Measurements from ENCODE around the gene MED9. TPM values are rescaled to one million over a fixed set of nuclear protein-coding genes. Genes with fewer than 3 reads are reported as not detected.

Gene MED9
- total RNA-seq, 1 donor from 2014 or later: 10.9 TPM

GRCh38 chr17:17487998-17488397 is 11.2 kb downstream of the MED9 start:
- no peak for DNase-seq (ENCODE audit: low read depth, low spot score)

GRCh38 chr17:17491031-17491471 is 14.3 kb downstream of the MED9 start:
- no peak for DNase-seq (ENCODE audit: low read depth, low spot score)

- no peak for DNase-seq (ENCODE audit: low read depth, low spot score)
Observed at GRCh38 chr17:17491546-17491988, 14.8 kb downstream of the MED9 start.

DNA sequence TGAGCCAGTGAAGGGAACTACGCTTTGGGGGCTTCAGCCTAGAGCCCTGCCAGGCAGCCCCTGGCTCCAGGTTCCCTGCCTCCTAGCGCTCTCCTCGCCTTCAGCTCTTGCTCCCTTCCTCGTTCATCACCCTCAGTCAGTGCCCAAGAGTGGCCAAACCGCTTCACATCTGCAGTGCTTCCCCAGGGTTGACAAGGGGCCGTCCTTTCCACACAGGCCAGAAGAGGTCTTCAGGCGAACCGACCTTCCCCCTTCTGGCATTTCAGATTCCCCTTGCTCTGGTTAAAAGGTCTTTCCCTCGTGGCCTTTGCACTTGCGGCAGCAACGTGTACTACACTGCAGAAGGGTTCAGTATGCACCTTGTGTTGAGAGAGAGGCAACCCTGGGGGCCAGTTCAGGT is 15.3 kb downstream of the MED9 start:
- DNase-seq (ENCODE audit: low read depth, low spot score): no peak

DNA sequence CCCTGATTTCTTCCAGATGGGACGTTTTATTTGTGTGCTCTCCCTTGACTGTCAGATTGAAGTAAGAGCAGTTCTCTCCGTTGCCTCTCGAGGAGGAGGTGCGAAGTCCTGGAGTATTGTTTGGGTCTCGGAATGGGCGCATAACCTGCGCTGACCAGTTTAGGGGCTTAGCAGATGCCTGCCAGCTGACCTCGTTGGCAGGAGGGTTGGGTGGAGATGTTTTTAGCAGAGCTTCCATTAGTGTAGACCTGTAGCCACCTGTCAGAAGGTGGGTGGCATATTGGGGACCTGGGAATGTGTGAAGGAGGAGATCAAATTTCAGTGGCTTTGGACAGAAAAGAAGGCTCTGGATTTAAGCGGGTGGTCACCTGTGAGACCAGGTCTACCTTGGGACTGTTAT is 15.8 kb downstream of the MED9 start:
- no peak for DNase-seq (ENCODE audit: low read depth, low spot score)

GRCh38 chr17:17493249-17493985 is 16.6 kb downstream of the MED9 start:
- no peak for DNase-seq (ENCODE audit: low read depth, low spot score)

- no peak for DNase-seq (ENCODE audit: low read depth, low spot score)
Observed at GRCh38 chr17:17493986-17494466, 17.2 kb downstream of the MED9 start.

DNA sequence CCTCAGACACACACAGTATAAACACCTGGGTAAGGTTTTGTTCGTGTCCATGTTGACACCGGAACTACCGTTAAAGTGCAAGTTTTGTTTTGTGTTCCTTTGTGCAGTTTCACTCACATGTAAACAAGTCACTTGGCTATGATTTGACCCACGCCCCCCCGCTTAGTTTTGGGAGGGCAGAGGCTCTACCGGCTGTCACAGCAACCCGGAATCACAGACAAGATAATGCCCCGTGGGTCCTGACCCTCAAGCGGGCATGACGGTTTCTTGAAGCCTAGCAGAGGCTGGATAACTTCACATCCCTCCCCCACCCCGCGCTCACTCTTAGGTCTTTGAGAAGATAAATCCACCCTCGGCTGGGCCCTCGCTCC is 17.7 kb downstream of the MED9 start:
- DNase-seq (ENCODE audit: low read depth, low spot score): no peak

GRCh38 chr17:17494870-17495535 is 18.2 kb downstream of the MED9 start:
- no peak for DNase-seq (ENCODE audit: low read depth, low spot score)

DNA sequence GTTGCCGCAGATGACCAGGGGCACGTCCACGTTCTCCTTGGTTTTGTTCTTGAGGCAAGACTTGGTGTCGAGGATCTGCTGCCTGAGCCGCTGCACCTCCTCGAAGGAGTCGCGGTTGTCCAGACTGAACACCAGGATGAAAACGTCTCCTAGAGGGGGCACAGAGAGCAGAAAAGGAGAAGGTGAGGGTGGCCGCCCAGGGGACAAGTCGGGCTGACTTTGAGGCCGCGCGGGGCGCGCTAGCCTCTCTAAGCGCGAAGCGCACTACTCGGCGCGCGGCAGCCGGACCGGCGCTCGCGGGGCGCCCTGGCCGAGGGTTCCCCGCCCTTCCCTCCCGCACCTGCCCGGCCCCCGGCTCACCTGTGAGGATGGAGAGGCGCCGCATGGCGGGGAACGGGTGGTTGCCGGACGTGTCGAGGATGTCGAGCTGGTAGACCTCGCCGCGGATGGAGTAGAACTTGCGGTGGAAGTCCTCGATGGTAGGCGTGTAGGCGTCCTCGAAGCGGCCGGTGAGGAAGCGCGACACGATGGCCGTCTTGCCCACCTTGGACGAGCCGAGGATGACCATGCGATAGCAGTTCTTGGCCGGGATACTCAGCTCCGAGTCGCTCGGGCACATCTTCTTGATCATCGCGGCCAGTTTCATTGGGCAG is 18.9 kb downstream of the MED9 start:
- no peak for DNase-seq (ENCODE audit: low read depth, low spot score)

- DNase-seq (ENCODE audit: low read depth, low spot score): peak; percentile 43
Observed at GRCh38 chr17:17496189-17497064, 19.6 kb downstream of the MED9 start, which contains the start of gene RASD1. Gene RASD1 (minus strand): TSS chr17:17496395. CDS start chr17:17496181, 214 bp downstream.

DNA sequence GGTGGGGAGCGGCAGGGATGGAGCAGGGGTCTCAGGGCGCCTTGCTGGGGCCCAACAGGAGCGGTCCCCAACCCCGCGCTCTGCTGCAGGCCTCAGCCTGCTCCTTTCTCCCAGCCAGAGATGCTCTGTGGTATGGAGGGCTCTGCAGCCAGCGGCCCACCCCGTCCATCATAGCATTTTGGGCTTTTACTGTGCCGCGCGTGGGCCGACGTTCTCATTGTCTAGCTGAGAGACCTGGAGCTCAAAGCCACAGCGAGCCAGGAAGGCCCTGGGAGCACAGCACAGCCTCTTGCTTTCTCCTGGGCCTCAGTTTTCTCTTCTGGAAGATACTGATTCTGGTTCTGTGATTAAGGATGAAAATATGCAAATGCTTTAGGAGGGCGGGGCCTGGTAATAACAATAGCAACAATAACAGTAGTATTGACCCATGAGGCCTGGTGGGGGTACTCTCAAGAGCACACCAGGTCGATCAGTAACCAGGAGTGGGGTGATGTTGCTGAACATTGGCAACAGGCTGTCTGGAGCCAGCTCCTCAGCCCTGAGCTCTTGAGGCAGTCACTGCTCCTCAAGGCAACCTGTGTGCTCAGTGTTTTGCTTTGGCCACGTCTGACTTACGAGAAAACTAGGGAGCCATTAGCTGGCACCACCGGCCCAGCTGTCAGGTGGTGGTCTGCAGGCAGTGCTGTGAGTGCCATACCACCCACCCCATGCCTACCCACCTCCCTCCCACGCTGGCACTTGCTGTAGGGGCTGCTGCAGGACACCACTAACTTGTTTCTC is 20.5 kb downstream of the MED9 start:
- no peak for DNase-seq (ENCODE audit: low read depth, low spot score)

GRCh38 chr17:17497845-17498520 is 21.2 kb downstream of the MED9 start:
- no peak for DNase-seq (ENCODE audit: low read depth, low spot score)

DNA sequence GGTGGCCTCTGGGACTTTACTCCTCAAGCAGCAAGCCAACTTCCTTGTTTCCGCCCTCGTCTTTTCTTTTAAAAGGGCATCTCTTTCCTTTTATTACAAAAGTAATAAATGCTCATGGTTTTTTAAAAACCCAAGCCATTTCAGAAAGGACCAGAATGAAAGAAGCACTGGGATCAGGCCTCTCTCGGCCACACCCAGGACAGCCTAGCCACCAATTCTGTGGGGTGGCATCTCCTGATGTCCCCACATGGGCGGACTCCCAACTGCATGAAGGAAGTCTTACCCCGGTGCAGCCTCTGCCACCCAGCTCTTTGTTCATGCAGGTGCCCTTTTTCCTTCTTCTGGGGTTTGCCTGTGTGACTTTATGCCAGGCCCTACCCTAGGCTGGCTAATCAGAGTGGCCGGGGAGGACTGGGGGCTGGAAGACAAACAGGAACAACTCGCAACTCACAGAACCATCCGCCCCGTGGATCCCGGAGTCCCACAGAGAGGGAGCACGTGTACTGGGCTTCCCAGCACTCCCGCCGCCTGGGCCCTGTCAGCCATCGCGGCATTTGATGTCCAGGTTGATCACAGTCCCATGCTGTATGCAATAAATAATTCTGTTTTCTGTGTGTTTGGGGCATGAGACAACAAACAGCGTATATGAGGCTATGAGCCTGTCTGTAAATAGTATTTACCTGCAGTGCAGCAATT is 22.0 kb downstream of the MED9 start:
- DNase-seq (ENCODE audit: low read depth, low spot score): no peak

GRCh38 chr17:17499402-17500145 is 22.8 kb downstream of the MED9 start:
- no peak for DNase-seq (ENCODE audit: low read depth, low spot score)

- DNase-seq (ENCODE audit: low read depth, low spot score): no peak
Observed at GRCh38 chr17:17500999-17501605, 24.3 kb downstream of the MED9 start.

GRCh38 chr17:17502741-17503565 is 26.2 kb downstream of the MED9 start:
- no peak for DNase-seq (ENCODE audit: low read depth, low spot score)
